Kasumi-1 (cell line): ENCODE data around the gene PCDHGC5.

Source experiments
- DNase-seq, 2 experiments: peaks; one replicate each; lab custom pipeline; 2025; lab: John Stamatoyannopoulos, UW

Gene PCDHGC5

GRCh38 chr5:141529873-141530272, 41.0 kb downstream of the PCDHGC5 start:
- DNase-seq, result no peak

GRCh38 chr5:141532726-141533125, 43.8 kb downstream of the PCDHGC5 start:
- no peak for DNase-seq

GRCh38 chr5:141533897-141534296, 45.0 kb downstream of the PCDHGC5 start:
- no peak for DNase-seq

GRCh38 chr5:141534492-141535213, 45.8 kb downstream of the PCDHGC5 start:
- no peak for DNase-seq
